ENCODE data around the gene GTF3C4. TPM values are rescaled to one million over a fixed set of nuclear protein-coding genes. Genes with fewer than 3 reads are reported as not detected.

GTF3C4 gene
- total RNA-seq, 1 experiment from 2014 or later, result 42.5 TPM

DNA sequence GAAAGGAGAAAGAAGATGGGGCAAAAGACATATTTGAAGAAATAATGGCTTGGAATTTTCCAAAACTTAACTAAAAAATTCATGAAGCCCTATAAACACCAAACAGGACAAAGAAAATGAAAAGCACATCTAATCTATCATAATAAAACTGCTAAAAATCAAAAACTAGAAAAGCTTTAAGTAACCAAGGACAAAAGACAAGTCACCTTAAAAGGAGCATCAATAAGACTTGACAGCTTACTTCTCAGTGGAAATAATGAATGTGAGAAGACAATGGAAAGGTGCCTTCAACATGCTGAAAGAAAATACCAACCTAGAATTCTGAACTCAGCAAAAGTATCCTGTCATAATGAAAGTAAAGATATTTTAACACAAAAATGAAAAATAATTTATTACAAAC is 27.0 kb downstream of the GTF3C4 start:
- no peak overlapping the region for H3T11ph ChIP-seq (ENCODE audit: low read length)
- no peaks in the 10 kb centered on the region for H3K23me2 ChIP-seq (ENCODE audit: insufficient read length, low read depth, low read length, poor library complexity, severe bottlenecking)
- H2AFZ ChIP-seq (ENCODE audit: low read length), result no peak overlapping the region
- H3K14ac ChIP-seq (ENCODE audit: insufficient read depth, low read length), result no peak overlapping the region
- H3K27ac Mint-ChIP-seq, result no peak overlapping the region
- H2BK120ac ChIP-seq (ENCODE audit: low read depth, low read length, poor library complexity, severe bottlenecking), result no peak overlapping the region
- no peak overlapping the region for H3K27ac ChIP-seq (ENCODE audit: insufficient read length, low read depth, low read length)
- no peaks in the 10 kb centered on the region for H3K4me1 ChIP-seq (ENCODE audit: insufficient read depth, low read length)
- peaks cover 30 to 48% of the 10 kb centered on the region in 2 experiments for H3K9me3 Mint-ChIP-seq
- no peak overlapping the region for H3K4me2 ChIP-seq (ENCODE audit: insufficient read depth, insufficient read length, low read length)
- H3K27me3 Mint-ChIP-seq (ENCODE audit: low read depth), result peaks cover 6% of the 10 kb centered on the region
- H2AK5ac ChIP-seq (ENCODE audit: insufficient read length, low read length), result no peak overlapping the region
- H4K91ac ChIP-seq (ENCODE audit: insufficient read length, low read depth, low read length), result no peak overlapping the region
- no peak overlapping the region for H3K4ac ChIP-seq (ENCODE audit: low read depth, low read length)
- no peaks in the 10 kb centered on the region for H3K79me1 ChIP-seq (ENCODE audit: insufficient read depth, low read depth, low read length, poor library complexity, severe bottlenecking)
- no peaks in the 10 kb centered on the region for H3K79me2 ChIP-seq (ENCODE audit: insufficient read depth, low read length)
- H2BK12ac ChIP-seq (ENCODE audit: insufficient read length, low read depth, low read length), result no peak overlapping the region
- peaks cover 4 to 11% (median 10%) of the 10 kb centered on the region in 3 experiments for H3K36me3 Mint-ChIP-seq (ENCODE audit: insufficient read depth in 1 of 3, low read depth in 3 of 3)
- no peak overlapping the region for H2BK20ac ChIP-seq (ENCODE audit: low read depth, low read length, poor library complexity, severe bottlenecking)
- H2BK5ac ChIP-seq (ENCODE audit: insufficient read length, low read length), result no peak overlapping the region
- no peak overlapping the region for H3K9ac ChIP-seq (ENCODE audit: extremely low read depth, insufficient read length, low read length)
- no peak overlapping the region for H3K56ac ChIP-seq (ENCODE audit: insufficient read length, low read depth, low read length)
- TF ChIP-seq, protein P1, sequence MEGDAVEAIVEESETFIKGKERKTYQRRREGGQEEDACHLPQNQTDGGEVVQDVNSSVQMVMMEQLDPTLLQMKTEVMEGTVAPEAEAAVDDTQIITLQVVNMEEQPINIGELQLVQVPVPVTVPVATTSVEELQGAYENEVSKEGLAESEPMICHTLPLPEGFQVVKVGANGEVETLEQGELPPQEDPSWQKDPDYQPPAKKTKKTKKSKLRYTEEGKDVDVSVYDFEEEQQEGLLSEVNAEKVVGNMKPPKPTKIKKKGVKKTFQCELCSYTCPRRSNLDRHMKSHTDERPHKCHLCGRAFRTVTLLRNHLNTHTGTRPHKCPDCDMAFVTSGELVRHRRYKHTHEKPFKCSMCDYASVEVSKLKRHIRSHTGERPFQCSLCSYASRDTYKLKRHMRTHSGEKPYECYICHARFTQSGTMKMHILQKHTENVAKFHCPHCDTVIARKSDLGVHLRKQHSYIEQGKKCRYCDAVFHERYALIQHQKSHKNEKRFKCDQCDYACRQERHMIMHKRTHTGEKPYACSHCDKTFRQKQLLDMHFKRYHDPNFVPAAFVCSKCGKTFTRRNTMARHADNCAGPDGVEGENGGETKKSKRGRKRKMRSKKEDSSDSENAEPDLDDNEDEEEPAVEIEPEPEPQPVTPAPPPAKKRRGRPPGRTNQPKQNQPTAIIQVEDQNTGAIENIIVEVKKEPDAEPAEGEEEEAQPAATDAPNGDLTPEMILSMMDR (conservative IDR thresholded peaks at IDR 0.05), result no peak
- no peak overlapping the region for H3K4me3 Mint-ChIP-seq
- peaks cover 7% of the 10 kb centered on the region for H3K9me3 ChIP-seq (ENCODE audit: control insufficient read depth, low read depth, low read length)
- H3K23ac ChIP-seq (ENCODE audit: insufficient read length, low read depth, low read length), result no peak overlapping the region
- H4K20me1 ChIP-seq (ENCODE audit: control insufficient read depth, insufficient read depth, insufficient read length), result no peaks in the 10 kb centered on the region
- DNase-seq, result no peak
- no peak overlapping the region for H3K18ac ChIP-seq (ENCODE audit: insufficient read length, low read depth, low read length)
- no peaks in the 10 kb centered on the region for H3K27me3 ChIP-seq (ENCODE audit: insufficient read depth, low read length)
- H4K8ac ChIP-seq (replicated peaks; ENCODE audit: insufficient read length, low read depth, low read length), result no peak overlapping the region
- H2BK15ac ChIP-seq (ENCODE audit: low read depth, low read length), result no peak overlapping the region
- no peak overlapping the region for H4K5ac ChIP-seq (ENCODE audit: insufficient read length, low read depth, low read length)
- H3K4me1 Mint-ChIP-seq, result no peaks in the 10 kb centered on the region

Data from H9 (cell line).